ENCODE results near the gene TNS1.

TNS1 gene

DNA sequence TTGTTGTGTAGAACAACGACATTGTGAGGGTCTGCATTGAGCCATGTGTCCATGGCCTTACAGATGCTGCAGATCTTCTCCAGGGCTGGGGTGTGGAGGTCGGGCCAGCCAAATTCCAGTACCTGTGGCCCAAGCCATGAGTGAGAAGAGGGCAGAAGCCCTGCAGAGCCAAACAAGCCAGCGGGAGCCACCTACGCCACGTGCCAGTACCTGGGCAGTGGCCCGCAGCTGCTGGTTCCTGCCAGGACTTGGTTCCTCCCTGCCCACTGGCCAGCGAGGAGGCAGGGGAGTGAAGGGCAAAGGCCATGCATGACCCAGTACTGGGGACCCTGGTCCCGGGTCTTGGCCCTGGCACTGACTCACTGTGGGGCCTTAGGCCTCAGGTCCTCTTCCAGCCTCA is 109.4 kb downstream of the TNS1 start:
- Mint-ChIP-seq H3K27ac (no peak overlapping the region), H3K4me1 (no peaks in the 10 kb centered on the region), H3K4me3 (no peak overlapping the region), H3K9me3 (no peaks in the 10 kb centered on the region), H3K27me3 (no peaks in the 10 kb centered on the region), H3K36me3 (ENCODE audit: low read depth) (no peaks in the 10 kb centered on the region)
- ATAC-seq, result no peak
- DNase-seq, result no peak

DNA sequence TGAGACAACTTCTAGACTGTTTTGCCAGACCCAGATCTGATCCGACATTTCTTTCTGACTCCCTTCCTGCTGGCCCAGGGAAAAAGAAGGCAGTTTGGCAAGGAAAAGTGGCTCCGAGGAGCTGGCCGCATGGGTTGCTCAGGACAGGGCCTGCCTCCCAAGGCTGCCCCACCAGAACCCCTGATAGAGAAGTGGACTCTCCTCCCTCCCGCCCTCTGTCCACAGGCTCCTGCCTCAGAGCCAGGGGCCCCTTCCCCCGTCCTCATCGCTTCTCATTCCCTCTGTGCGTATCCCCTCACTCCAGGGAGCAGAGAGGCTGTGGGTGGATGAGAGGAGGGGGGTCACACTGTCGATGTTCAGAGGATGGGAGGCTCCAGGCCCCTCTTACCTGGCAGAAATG is 110.2 kb downstream of the TNS1 start:
- no peak for DNase-seq
- Mint-ChIP-seq H3K36me3 (ENCODE audit: low read depth) (no peaks in the 10 kb centered on the region), H3K4me3 (no peak overlapping the region), H3K4me1 (no peaks in the 10 kb centered on the region), H3K9me3 (no peaks in the 10 kb centered on the region), H3K27ac (no peak overlapping the region), H3K27me3 (no peaks in the 10 kb centered on the region)
- ATAC-seq, result no peak

DNA sequence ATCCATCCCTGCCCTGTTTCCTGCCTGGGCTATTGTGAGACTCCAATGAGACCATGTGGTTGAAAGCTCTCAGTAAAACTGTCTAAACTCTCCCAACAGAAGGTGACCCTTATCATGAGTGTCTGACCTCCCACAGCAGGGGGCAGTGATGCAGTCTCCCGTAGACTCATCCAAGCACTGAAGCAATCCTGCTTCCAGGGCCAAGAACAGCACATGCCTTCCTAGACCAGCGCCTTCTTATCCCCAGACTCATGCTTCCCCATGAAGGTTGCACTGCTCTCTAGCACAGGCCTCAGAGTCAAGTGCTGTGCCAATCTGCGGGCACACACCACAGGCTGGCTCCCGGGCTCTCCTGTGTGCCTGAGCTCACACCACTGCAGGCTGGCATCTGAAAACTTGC is 112.3 kb downstream of the TNS1 start:
- H3K4me3 Mint-ChIP-seq, result no peak overlapping the region
- no peak for DNase-seq

DNA sequence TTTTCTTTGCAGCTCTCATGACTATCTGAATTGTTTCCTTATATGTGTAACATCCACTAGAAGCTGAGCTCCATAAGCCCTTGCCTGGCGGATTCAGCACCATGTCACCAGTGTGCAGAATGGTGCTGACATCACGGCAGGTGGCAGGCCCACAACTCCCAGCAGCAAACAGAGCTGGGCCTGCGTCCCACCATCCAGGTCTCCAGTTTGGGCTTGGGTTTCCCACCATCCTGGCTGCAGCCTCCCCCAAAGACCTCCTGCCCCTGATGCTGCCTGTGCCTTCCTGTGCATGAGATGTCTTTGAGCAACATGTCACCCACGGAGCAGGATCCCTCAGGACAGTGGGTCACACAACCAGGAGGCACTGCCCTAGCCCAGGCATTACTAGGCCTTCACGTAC is 113.1 kb downstream of the TNS1 start:
- H3K4me1 Mint-ChIP-seq, result peaks cover 3% of the 10 kb centered on the region
- no peaks in the 10 kb centered on the region for H3K27me3 Mint-ChIP-seq
- DNase-seq (no peak), ATAC-seq (no peak)
- H3K36me3 Mint-ChIP-seq (ENCODE audit: low read depth), result no peaks in the 10 kb centered on the region
- no peak overlapping the region for H3K27ac Mint-ChIP-seq
- H3K4me3 Mint-ChIP-seq, result no peak overlapping the region
- H3K9me3 Mint-ChIP-seq, result no peaks in the 10 kb centered on the region

More for the DNA sequence above, 112.3 kb downstream of the TNS1 start:
- ATAC-seq, result no peak
- H3K27ac Mint-ChIP-seq, result no peak overlapping the region
- H3K9me3 Mint-ChIP-seq, result no peaks in the 10 kb centered on the region
- H3K4me1 Mint-ChIP-seq, result peaks cover 3% of the 10 kb centered on the region
- no peaks in the 10 kb centered on the region for H3K27me3 Mint-ChIP-seq
- H3K36me3 Mint-ChIP-seq (ENCODE audit: low read depth), result no peaks in the 10 kb centered on the region

DNA sequence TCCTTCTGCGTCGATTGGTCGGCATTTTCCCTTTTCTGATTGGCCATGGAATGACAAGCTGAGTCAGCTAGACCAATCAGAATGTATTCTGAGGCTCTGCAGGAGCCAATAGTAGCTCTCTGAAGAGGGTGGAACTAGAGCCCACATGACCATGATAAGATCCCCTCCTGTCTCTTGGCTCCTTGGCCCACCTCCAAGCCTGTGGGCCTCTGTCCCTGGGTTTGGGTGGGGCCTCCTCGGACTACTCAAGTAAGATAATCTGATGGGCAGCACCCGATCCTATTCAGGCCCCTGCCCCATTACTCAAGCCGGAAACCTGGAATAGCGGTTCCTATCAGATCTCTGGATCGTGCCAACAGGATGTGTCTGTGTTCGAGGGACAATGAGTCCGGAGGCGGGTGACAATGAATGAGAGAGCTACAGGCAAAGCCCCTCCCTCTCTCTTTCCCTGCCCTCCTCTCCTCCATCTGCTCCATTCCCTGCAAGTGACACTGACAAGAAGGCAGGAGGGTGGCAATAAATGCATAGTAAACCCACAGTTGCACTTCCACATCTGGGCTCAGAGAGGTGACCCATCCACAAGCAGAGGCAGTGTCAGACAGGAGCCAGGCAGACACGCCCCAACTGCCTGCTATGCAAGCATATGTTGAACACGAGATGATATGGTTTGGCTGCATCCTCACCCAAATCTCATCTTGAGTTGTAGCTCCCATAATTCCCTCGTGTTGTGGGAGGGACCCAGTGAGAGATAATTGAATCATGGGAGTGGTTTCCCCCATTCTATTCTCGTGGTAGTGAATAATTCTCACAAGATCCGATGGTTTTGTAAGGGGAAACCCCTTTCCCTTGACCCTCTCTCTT is 114.7 kb downstream of the TNS1 start:
- Mint-ChIP-seq H3K4me3 (no peak overlapping the region), H3K27ac (no peak overlapping the region), H3K27me3 (peaks cover 4% of the 10 kb centered on the region), H3K9me3 (no peaks in the 10 kb centered on the region), H3K4me1 (peaks cover 3% of the 10 kb centered on the region), H3K36me3 (ENCODE audit: low read depth) (no peaks in the 10 kb centered on the region)
- no peak for DNase-seq
- no peak for ATAC-seq

DNA sequence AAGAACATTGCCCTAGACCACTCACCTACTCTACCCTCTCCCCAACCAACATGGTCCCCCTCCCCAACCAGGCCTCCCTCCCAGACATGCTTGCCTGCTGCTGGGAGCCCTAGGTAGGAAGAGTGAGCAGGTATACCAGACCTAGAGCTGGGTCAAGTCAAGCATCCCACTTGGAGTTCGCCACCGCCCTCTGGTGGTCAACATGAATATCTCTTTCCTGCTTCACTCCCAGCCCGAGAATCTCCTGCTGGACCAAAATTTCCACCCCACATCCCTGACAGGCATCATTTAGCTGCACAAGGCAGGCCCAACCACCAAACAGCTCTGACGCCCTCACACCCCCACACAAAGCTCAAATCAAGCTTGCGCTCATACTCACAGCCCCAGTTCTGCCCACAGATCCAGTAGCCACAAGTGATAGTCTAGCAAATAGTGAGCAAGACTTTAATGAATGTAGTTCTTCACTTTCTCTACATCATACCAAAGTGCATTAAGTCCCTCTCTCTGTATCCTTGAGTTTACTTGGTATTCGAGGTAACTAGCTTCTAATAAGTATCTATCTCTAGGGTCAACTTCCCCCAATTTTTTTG is 116.0 kb downstream of the TNS1 start:
- H3K36me3 Mint-ChIP-seq (ENCODE audit: low read depth), result no peaks in the 10 kb centered on the region

DNA sequence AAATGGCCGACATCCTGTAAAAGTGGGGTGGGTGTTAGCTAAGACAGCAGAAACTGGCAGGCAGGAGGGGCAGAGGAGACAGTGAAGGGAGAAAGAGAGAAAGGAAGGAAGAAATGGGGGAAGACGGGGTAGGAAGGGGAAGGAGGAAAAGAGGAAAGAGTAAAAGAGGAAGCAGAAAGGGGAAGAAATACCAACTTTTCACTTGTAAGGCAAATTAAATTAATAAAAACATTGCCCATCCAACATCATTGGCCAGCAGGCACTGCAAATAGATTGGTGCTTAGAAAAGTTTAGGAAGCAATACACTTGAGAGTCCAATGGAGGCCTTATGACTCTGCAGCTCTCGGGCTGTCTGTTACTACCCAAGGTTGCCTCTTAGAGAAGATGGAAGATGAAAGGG is 116.7 kb downstream of the TNS1 start:
- DNase-seq, result no peak
- H3K27me3 Mint-ChIP-seq, result peaks cover 4% of the 10 kb centered on the region
- no peak overlapping the region for H3K4me3 Mint-ChIP-seq
- no peak for ATAC-seq
- H3K36me3 Mint-ChIP-seq (ENCODE audit: low read depth), result no peaks in the 10 kb centered on the region
- H3K9me3 Mint-ChIP-seq, result no peaks in the 10 kb centered on the region
- H3K4me1 Mint-ChIP-seq, result peaks cover 3% of the 10 kb centered on the region
- H3K27ac Mint-ChIP-seq, result no peak overlapping the region

More for the DNA sequence above, 116.0 kb downstream of the TNS1 start:
- peaks cover 3% of the 10 kb centered on the region for H3K4me1 Mint-ChIP-seq
- DNase-seq (peak; percentile 74), ATAC-seq (peak; percentile 65)
- H3K9me3 Mint-ChIP-seq, result no peaks in the 10 kb centered on the region
- H3K27me3 Mint-ChIP-seq, result peaks cover 4% of the 10 kb centered on the region
- no peak overlapping the region for H3K27ac Mint-ChIP-seq
- H3K4me3 Mint-ChIP-seq, result no peak overlapping the region

DNA sequence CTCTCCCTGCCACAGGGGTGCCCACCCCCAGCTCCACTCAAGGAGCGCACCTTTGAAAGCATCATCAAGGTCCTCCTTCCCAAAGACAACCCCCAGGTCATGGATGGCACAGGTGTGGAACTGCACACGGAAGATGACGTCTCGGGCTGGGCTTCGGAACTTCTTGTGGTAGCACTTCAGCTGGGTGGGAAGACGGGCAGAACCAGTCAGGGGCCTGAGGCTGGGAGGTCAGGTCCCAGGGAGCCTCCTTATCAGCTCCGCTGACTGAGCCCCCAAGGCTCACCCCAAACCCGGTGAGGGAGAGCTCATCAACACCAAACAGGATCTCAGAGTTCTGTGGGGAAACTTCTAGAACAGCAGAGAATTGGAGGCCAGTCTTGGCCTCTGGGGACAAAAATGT is 117.8 kb downstream of the TNS1 start:
- Mint-ChIP-seq H3K27ac (no peak overlapping the region), H3K4me3 (no peak overlapping the region), H3K4me1 (peaks cover 3% of the 10 kb centered on the region), H3K9me3 (no peaks in the 10 kb centered on the region), H3K36me3 (ENCODE audit: low read depth) (no peaks in the 10 kb centered on the region), H3K27me3 (peaks cover 4% of the 10 kb centered on the region)
- no peak for DNase-seq
- ATAC-seq, result no peak

DNA sequence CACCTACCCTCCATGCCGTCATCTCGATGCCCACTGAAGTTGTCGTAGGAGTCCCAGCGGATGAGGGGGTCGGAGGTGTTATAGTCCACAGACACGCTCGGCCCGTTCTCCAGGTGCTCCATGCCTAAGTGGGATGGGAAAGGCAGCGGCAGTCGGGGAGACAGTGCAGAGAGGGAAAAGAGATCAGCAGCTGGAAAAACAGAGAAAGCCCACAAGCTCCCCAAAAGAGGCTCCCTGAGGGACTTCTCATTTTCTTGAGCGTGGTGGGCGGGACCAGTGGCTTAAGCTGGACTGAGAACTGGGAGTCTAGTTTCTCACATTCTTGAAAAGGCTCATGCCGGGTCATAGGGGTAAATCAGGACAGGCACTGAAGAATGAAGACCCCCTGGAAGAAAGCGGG is 121.9 kb downstream of the TNS1 start:
- no peaks in the 10 kb centered on the region for H3K9me3 Mint-ChIP-seq
- H3K27ac Mint-ChIP-seq, result no peak overlapping the region
- H3K27me3 Mint-ChIP-seq, result peaks cover 4% of the 10 kb centered on the region
- H3K4me3 Mint-ChIP-seq, result no peak overlapping the region
- H3K4me1 Mint-ChIP-seq, result no peaks in the 10 kb centered on the region
- ATAC-seq (no peak), DNase-seq (no peak)
- no peaks in the 10 kb centered on the region for H3K36me3 Mint-ChIP-seq (ENCODE audit: low read depth)

DNA sequence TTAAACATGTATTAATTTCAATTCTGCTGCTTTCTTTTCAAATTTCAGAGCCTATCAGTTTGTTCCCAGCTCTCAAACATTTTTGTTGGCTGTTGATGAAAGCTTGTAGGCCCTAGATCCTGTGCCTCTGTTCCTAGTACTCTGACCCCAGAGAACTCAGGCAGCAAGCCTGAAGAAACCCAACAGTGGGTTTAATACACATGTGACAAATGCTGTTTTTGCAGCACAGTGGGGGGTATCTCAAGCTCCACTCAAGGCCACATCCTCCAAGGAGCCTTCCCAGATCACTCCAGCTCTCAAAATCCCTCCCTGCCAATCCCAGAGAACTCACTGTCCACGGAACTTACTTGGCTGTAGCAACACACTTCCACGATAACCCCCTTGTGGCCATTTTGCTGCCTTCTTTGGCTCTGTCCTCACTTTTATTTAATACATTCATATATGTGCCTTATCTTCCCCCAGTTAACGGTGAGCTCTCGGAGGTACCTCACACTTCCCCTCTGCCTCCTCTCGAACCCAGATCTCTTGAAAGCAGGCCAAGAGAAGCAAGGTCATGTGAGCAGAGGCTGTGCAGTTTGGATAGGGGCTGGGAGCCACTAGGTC is 122.4 kb downstream of the TNS1 start:
- no peak overlapping the region for H3K4me3 Mint-ChIP-seq
- peaks cover 4% of the 10 kb centered on the region for H3K27me3 Mint-ChIP-seq
- H3K36me3 Mint-ChIP-seq (ENCODE audit: low read depth), result no peaks in the 10 kb centered on the region
- no peak overlapping the region for H3K27ac Mint-ChIP-seq
- H3K4me1 Mint-ChIP-seq, result no peaks in the 10 kb centered on the region
- no peak for DNase-seq
- no peak for ATAC-seq
- H3K9me3 Mint-ChIP-seq, result no peaks in the 10 kb centered on the region

DNA sequence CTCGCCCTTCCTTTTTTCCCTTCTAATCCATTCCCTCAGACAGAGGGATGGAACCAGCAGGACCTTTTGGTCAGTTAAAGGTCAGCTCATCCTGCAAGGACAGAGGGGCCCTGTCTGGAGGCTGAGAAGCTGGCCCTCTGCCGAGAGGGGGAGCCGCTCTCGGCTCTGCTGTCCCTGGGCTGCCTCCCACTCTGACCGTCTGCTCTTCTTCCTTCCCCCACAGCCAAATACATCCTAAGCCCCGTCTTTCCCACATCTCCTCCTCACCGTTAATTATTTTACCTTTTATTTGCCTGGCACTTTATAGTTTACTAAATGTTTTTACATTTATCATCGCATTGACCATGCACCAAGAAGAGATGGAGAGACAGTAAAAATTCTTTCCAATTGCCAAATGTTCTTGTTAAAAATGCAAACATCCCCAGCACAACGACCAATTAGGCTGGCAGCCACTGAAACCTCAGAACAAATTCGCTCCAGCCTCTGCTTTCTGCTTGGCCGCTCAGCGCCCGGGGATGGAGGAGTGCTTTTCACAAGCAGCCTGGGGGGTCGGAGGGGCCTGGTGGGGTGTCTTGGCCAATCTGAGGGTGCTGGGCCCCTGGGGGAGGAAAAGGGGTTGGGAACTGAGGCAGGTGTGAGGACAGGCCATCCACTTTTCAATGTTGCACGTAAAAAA is 123.7 kb downstream of the TNS1 start:
- Mint-ChIP-seq H3K27ac (no peak overlapping the region), H3K36me3 (ENCODE audit: low read depth) (no peaks in the 10 kb centered on the region), H3K9me3 (no peaks in the 10 kb centered on the region), H3K4me3 (no peak overlapping the region), H3K4me1 (no peaks in the 10 kb centered on the region), H3K27me3 (peaks cover under 1% of the 10 kb centered on the region)
- ATAC-seq (no peak), DNase-seq (no peak)

DNA sequence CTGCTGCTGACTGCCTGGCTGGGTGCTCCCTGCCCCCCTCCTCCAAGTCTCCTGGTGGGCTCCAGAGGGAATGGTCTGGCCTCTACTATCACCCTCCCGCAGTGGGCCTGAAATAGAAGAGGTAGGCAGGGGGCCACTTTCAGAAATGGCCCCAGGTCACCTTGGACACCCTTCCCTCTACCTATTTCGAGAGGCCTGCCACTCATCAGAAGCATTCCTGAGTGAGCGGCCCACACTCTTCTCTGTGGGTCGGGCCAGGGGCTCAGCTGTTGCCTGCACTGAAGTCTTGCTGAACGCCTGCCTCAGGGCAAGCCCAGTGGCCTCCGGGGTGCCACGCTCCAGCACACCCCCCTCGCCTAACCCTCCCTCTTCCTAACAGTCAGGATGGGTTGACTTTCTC is 124.9 kb downstream of the TNS1 start:
- DNase-seq (no peak), ATAC-seq (no peak)
- no peaks in the 10 kb centered on the region for H3K36me3 Mint-ChIP-seq (ENCODE audit: low read depth)

DNA sequence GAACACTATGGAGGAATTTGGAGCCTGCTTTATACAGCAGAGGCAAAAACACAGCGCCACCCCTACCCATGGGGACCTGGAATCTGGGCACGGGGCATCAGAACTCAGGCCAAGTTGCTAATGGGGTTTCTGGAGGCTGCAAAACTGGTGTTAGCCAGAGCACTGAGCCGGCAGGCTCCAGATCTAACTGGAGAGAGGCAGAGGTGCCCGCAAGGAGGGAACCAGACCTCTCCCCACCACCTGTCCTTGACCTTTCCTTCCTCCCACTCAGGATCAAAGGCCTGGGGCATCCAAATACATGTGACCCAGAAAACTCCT is 126.6 kb downstream of the TNS1 start:
- Mint-ChIP-seq H3K27me3 (no peaks in the 10 kb centered on the region), H3K4me3 (no peak overlapping the region), H3K9me3 (no peaks in the 10 kb centered on the region), H3K36me3 (ENCODE audit: low read depth) (no peaks in the 10 kb centered on the region), H3K27ac (no peak overlapping the region), H3K4me1 (no peaks in the 10 kb centered on the region)
- ATAC-seq (no peak), DNase-seq (no peak)

More for the DNA sequence above, 124.9 kb downstream of the TNS1 start:
- Mint-ChIP-seq H3K4me3 (no peak overlapping the region), H3K27me3 (no peaks in the 10 kb centered on the region), H3K27ac (no peak overlapping the region), H3K4me1 (no peaks in the 10 kb centered on the region), H3K9me3 (no peaks in the 10 kb centered on the region)

DNA sequence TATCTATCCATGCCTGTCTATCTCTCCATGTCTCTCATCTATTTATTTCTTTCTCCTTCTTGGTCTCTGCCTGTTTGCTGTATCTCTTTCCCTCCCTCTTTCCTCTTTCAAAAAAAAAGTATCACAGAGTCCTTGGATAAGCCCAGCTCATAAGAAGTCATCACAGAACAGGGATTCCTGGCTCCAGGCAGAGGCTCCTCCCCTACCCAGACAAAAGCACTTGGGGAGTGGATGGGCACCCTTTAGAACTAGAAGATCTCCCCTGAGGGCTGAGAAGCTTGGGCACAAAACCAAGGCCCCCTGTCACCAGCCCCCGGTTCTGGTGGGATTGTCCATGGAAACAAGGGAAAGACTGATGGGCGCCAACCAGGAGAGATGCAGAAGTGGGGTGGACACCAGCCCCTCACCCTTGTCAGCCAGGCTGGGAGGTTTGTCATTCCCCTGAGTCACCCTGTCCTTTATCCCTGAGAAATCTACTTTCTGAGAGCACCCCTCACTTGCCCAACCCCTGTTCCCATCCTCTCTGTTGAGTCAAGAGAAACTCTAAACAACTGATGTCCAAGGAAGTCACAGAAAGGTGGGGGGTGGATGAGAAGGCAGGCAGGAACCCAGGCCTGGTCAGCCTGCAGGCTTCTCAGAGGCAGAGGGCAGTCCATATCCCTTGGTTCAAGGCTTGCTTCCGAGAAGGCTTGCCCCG is 127.1 kb downstream of the TNS1 start:
- no peak for DNase-seq
- Mint-ChIP-seq H3K4me1 (no peaks in the 10 kb centered on the region), H3K4me3 (no peak overlapping the region)

More for the DNA sequence above, 127.1 kb downstream of the TNS1 start:
- Mint-ChIP-seq H3K9me3 (no peaks in the 10 kb centered on the region), H3K36me3 (ENCODE audit: low read depth) (no peaks in the 10 kb centered on the region), H3K27ac (no peak overlapping the region), H3K27me3 (no peaks in the 10 kb centered on the region)
- ATAC-seq, result no peak
